Neural cell (in vitro differentiated cells): ENCODE data around the gene MARCHF6. TPM values are rescaled to one million over a fixed set of nuclear protein-coding genes. Genes with fewer than 3 reads are reported as not detected.

ENCODE experiments used
- H2AFZ ChIP-seq: fragments of 200-600, 300-800 bp; sonication (generic), shearing (Covaris generic); 2 replicates; pipeline ENCODE4 v1.6.0; 2014; ENCODE audit warnings: low read depth, mild to moderate bottlenecking, antibody characterized with exemption, low read length, moderate library complexity
- H3F3A ChIP-seq: fragments of 200-600 bp; shearing (Covaris generic); 2 replicates; pipeline ENCODE4 v1.6.1; 2016; ENCODE audit warnings: mild to moderate bottlenecking, moderate library complexity, mixed read lengths, antibody characterized with exemption, low read length; ENCODE audit not compliant: insufficient read depth, poor library complexity, severe bottlenecking
- H3K27ac ChIP-seq: fragments of 200-600, 300-800 bp; sonication (generic), shearing (Covaris generic); 2 replicates; pipeline ENCODE4 v1.5.1; 2014; ENCODE audit warnings: mild to moderate bottlenecking, low read length, moderate library complexity
- H3K27me3 ChIP-seq: fragments of 300-800, 200-600 bp; sonication (generic), shearing (Covaris generic); 2 replicates; pipeline ENCODE4 v1.6.0; 2014; ENCODE audit warnings: mild to moderate bottlenecking, low read depth, low read length, moderate library complexity; ENCODE audit not compliant: insufficient read depth
- H3K36me3 ChIP-seq: fragments of 300-800, 200-600 bp; sonication (generic), shearing (Covaris generic); 2 replicates; pipeline ENCODE4 v1.5.1; 2014; ENCODE audit warnings: mild to moderate bottlenecking, antibody characterized with exemption, low read length, moderate library complexity; ENCODE audit not compliant: insufficient read depth
- H3K4me2 ChIP-seq: fragments of 300-800, 200-600 bp; sonication (generic), shearing (Covaris generic); 2 replicates; pipeline ENCODE4 v1.6.0; 2014; ENCODE audit warnings: mild to moderate bottlenecking, low read length
- H3K4me3 ChIP-seq: fragments of 300-800, 200-600 bp; sonication (generic), shearing (Covaris generic); 2 replicates; pipeline ENCODE4 v1.5.1; 2014; ENCODE audit warnings: mild to moderate bottlenecking, low read length, moderate library complexity
- H3K79me2 ChIP-seq: fragments of 200-600 bp; shearing (Covaris generic); replicated peaks from 2 replicates; pipeline ENCODE4 v1.6.0; 2014; ENCODE audit warnings: mild to moderate bottlenecking, low read length, moderate library complexity; ENCODE audit not compliant: insufficient read depth
- H3K9ac ChIP-seq: fragments of 300-800, 200-600 bp; sonication (generic), shearing (Covaris generic); 2 replicates; pipeline ENCODE4 v1.6.1; 2016; ENCODE audit warnings: mild to moderate bottlenecking, low read length, mixed read lengths
- H3K9me2 ChIP-seq: fragments of 200-600 bp; shearing (Covaris generic); 2 replicates; pipeline ENCODE4 v1.6.1; 2016; ENCODE audit warnings: mild to moderate bottlenecking, low read length, mixed read lengths; ENCODE audit not compliant: insufficient read depth
- H3K9me3 ChIP-seq: fragments of 200-600, 300-800 bp; sonication (generic), shearing (Covaris generic); 2 replicates; pipeline ENCODE4 v1.6.1; 2016; ENCODE audit warnings: mild to moderate bottlenecking, mixed run types, low read length, moderate library complexity, mixed read lengths
- H4K20me1 ChIP-seq: fragments of 200-600 bp; shearing (Covaris generic); 2 replicates; pipeline ENCODE4 v1.6.1; 2016; ENCODE audit warnings: mild to moderate bottlenecking, mixed run types; ENCODE audit not compliant: insufficient read depth
- EP300 ChIP-seq: fragments of 450-650 bp; conservative IDR thresholded peaks from 2 replicates; pipeline ENCODE4 v1.6.1; 2014; ENCODE audit warnings: antibody characterized with exemption, mild to moderate bottlenecking, moderate library complexity; ENCODE audit not compliant: poor library complexity, severe bottlenecking
- EZH2 ChIP-seq: fragments of 200-600, 300-800 bp; shearing (Covaris generic), sonication (generic); IDR thresholded peaks from 2 replicates; pipeline ENCODE4 v1.6.1; 2014; ENCODE audit warnings: antibody characterized with exemption, low read length, borderline replicate concordance, mild to moderate bottlenecking; ENCODE audit not compliant: insufficient read depth, poor library complexity, severe bottlenecking
- MXI1 ChIP-seq: fragments of 450-650 bp; conservative IDR thresholded peaks from 2 replicates; pipeline ENCODE4 v1.6.1; 2014; ENCODE audit warnings: antibody characterized with exemption, mild to moderate bottlenecking; ENCODE audit not compliant: poor library complexity, severe bottlenecking
- POLR2AphosphoS5 ChIP-seq: IDR thresholded peaks from 2 replicates; pipeline ENCODE4 v1.6.1; 2012
- RAD21 ChIP-seq: fragments of 450-650 bp; conservative IDR thresholded peaks from 2 replicates; pipeline ENCODE4 v1.6.1; 2014; ENCODE audit warnings: antibody characterized with exemption, mild to moderate bottlenecking, moderate library complexity
- SMC3 ChIP-seq: fragments of 450-650 bp; conservative IDR thresholded peaks from 2 replicates; pipeline ENCODE4 v1.6.1; 2014; ENCODE audit warnings: antibody characterized with exemption, mild to moderate bottlenecking, moderate library complexity; ENCODE audit not compliant: poor library complexity
- TAF1 ChIP-seq: IDR thresholded peaks from 2 replicates; pipeline ENCODE4 v1.6.1; 2012; ENCODE audit warnings: low read depth
- polyA plus RNA-seq: library from polyadenylated mRNA; depleted of rRNA; stranded (reverse); fragments of >200 nt; gene quantifications from 2 replicates; pipeline ENCODE4 v1.2.3, GENCODE V29; 2014
- TF ChIP-seq, protein P1 (sequence below): fragments of 450-650 bp; IDR thresholded peaks from 2 replicates; pipeline ENCODE4 v1.5.1; 2014; ENCODE audit warnings: antibody characterized with exemption, mild to moderate bottlenecking, moderate library complexity; ENCODE audit not compliant: poor library complexity, severe bottlenecking
- TF ChIP-seq, protein P2 (sequence below): IDR thresholded peaks from 2 replicates; pipeline ENCODE4 v1.6.1; 2012; ENCODE audit warnings: borderline replicate concordance

MARCHF6 gene
- polyA plus RNA-seq, 1 donor from 2014 or later: 282 TPM

DNA sequence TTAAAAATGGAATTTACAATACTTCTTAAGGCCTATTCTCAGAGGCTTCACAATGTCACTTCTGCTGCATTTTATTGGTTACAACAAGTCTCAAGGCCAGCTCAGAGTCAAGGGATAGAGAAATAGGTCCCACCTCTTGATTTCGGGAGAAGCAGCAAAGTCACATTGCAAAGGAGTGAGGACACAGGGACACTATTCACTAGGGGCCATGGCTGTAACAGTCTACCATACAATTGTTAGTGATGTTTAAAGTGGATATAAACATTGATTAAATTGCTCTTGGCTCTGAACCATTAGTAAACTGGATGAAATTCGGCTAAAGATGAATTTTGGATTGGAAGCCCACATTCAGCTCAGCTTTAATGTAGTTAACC is 24.1 kb upstream of the MARCHF6 start (continued):
- TF ChIP-seq TAF1: no peak

DNA sequence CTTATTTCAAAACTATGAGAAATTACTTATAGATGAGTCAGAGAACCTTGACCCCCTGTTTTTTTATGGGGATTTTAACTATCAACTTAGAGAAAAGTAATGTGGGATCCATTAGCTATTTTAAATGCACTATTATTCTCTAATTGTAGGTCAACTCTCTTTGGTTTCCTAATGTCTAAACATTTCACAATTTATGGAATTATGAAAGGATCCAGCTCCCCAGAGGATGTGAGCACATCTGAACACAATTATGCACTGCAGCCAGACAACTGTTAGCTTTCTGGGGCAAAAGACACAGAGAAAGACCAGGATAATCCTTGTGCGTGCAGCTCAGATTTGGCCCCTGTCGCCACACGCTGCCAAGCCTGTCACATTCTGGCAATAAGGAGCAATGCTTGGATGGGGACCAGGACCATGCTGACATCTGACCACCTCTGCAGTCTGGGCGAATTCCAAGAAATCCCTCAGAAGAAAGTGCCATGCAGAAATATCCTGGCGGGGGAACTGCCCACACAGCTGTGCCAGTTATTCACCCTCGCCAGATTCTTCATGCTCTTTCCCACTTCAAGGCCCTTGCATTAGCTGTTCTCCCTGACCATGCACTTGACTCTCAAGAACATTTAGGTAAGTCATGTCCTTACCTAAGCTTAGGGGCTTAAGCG is 23.5 kb upstream of the MARCHF6 start:
- H3K36me3 ChIP-seq: no peaks in the 10 kb centered on the region
- no peaks in the 10 kb centered on the region for H3F3A ChIP-seq
- H3K9ac ChIP-seq: no peak overlapping the region
- no peak overlapping the region for H3K4me3 ChIP-seq
- peaks cover 21% of the 10 kb centered on the region for H3K27me3 ChIP-seq
- no peak overlapping the region for H3K27ac ChIP-seq
- H3K9me3 ChIP-seq: no peaks in the 10 kb centered on the region
- H3K79me2 ChIP-seq: no peaks in the 10 kb centered on the region
- H3K9me2 ChIP-seq: no peaks in the 10 kb centered on the region
- H3K4me2 ChIP-seq: no peak overlapping the region
- H2AFZ ChIP-seq: no peak overlapping the region
- TF ChIP-seq, protein P1, sequence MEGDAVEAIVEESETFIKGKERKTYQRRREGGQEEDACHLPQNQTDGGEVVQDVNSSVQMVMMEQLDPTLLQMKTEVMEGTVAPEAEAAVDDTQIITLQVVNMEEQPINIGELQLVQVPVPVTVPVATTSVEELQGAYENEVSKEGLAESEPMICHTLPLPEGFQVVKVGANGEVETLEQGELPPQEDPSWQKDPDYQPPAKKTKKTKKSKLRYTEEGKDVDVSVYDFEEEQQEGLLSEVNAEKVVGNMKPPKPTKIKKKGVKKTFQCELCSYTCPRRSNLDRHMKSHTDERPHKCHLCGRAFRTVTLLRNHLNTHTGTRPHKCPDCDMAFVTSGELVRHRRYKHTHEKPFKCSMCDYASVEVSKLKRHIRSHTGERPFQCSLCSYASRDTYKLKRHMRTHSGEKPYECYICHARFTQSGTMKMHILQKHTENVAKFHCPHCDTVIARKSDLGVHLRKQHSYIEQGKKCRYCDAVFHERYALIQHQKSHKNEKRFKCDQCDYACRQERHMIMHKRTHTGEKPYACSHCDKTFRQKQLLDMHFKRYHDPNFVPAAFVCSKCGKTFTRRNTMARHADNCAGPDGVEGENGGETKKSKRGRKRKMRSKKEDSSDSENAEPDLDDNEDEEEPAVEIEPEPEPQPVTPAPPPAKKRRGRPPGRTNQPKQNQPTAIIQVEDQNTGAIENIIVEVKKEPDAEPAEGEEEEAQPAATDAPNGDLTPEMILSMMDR: no peak
- TF ChIP-seq MXI1 (no peak), EZH2 (no peak), RAD21 (no peak), EP300 (no peak), SMC3 (no peak), TAF1 (no peak), POLR2AphosphoS5 (no peak)
- TF ChIP-seq, protein P2, sequence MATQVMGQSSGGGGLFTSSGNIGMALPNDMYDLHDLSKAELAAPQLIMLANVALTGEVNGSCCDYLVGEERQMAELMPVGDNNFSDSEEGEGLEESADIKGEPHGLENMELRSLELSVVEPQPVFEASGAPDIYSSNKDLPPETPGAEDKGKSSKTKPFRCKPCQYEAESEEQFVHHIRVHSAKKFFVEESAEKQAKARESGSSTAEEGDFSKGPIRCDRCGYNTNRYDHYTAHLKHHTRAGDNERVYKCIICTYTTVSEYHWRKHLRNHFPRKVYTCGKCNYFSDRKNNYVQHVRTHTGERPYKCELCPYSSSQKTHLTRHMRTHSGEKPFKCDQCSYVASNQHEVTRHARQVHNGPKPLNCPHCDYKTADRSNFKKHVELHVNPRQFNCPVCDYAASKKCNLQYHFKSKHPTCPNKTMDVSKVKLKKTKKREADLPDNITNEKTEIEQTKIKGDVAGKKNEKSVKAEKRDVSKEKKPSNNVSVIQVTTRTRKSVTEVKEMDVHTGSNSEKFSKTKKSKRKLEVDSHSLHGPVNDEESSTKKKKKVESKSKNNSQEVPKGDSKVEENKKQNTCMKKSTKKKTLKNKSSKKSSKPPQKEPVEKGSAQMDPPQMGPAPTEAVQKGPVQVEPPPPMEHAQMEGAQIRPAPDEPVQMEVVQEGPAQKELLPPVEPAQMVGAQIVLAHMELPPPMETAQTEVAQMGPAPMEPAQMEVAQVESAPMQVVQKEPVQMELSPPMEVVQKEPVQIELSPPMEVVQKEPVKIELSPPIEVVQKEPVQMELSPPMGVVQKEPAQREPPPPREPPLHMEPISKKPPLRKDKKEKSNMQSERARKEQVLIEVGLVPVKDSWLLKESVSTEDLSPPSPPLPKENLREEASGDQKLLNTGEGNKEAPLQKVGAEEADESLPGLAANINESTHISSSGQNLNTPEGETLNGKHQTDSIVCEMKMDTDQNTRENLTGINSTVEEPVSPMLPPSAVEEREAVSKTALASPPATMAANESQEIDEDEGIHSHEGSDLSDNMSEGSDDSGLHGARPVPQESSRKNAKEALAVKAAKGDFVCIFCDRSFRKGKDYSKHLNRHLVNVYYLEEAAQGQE: no peak
- no peaks in the 10 kb centered on the region for H4K20me1 ChIP-seq

DNA sequence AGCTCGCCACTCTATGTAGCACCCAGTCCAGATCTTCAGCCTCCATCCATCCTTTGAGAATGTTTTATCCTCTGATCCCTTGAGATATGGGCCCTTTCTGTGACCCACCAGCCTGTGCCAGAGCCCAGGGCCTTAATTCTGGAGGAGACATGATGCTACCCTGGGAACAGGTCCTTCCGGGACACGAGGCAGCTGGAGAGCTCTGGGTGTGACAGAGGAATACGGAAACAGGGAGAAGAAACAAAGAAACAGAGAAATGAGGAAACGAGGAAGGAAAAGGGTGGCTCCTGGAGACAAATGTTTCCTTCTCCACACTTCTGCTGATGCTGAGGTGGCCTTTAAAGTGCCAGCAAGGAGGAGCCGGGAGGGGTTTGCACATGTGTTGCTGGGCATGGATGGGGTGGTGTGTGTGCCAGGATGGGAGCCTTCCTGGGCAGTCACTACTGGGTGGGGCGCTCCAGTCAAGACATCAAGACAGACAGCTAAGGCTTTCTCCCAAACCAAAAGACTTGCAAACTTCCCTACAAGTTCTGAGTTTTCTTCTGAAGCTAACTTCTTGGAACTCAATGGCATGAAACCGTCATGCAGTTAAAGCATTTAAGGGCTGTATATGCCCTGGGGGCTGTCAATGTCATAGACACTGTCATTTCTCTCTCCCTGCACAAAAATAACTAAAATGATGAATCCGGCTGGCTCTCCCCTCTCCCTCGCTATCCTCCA is 22.8 kb upstream of the MARCHF6 start:
- Histone ChIP-seq H3K9me2 (no peaks in the 10 kb centered on the region), H3K79me2 (no peaks in the 10 kb centered on the region), H3K27ac (no peak overlapping the region), H3K4me2 (no peak overlapping the region), H3K9me3 (no peaks in the 10 kb centered on the region), H3K36me3 (no peaks in the 10 kb centered on the region), H3K4me3 (no peak overlapping the region), H3K27me3 (peaks cover 21% of the 10 kb centered on the region), H4K20me1 (no peaks in the 10 kb centered on the region), H3K9ac (no peak overlapping the region), H2AFZ (no peak overlapping the region), H3F3A (no peaks in the 10 kb centered on the region)
- TF ChIP-seq MXI1: no peak
- TF ChIP-seq EP300: no peak
- TF ChIP-seq EZH2: no peak
- no peak for TF ChIP-seq POLR2AphosphoS5
- TF ChIP-seq, protein P2: no peak
- TF ChIP-seq TAF1: no peak
- TF ChIP-seq, protein P1: no peak
- TF ChIP-seq SMC3: no peak
- TF ChIP-seq RAD21: no peak
